Osteoblast (primary cell): ENCODE results near the gene F11R. TPM values are rescaled to one million over a fixed set of nuclear protein-coding genes. Genes with fewer than 3 reads are reported as not detected.

Source experiments
- DNase-seq: peaks from one replicate; pipeline ENCODE4 v3.0.0; 2011; ENCODE audit warnings: low spot score, mixed read lengths; ENCODE audit not compliant: insufficient read length; ENCODE audit errors: missing footprints
- H2AFZ ChIP-seq: 2 replicates; pipeline ENCODE4 v1.6.0; 2011; ENCODE audit warnings: mild to moderate bottlenecking, low read length
- H3K27ac ChIP-seq: 2 replicates; pipeline ENCODE4 v1.5.1; 2011; ENCODE audit warnings: mild to moderate bottlenecking, low read depth, low read length, moderate library complexity
- H3K27me3 ChIP-seq: 2 replicates; pipeline ENCODE4 v1.6.0; 2012; ENCODE audit warnings: mild to moderate bottlenecking, control low read depth, inconsistent platforms, low read length, moderate library complexity; ENCODE audit not compliant: insufficient read depth
- H3K36me3 ChIP-seq: 2 replicates; pipeline ENCODE4 v1.5.1; 2011; ENCODE audit warnings: mild to moderate bottlenecking, low read length, control low read depth, moderate library complexity; ENCODE audit not compliant: insufficient read depth
- H3K4me1 ChIP-seq: 2 replicates; pipeline ENCODE4 v1.5.1; 2011; ENCODE audit warnings: mild to moderate bottlenecking, low read length, control low read depth, moderate library complexity; ENCODE audit not compliant: insufficient read depth
- H3K4me2 ChIP-seq: 2 replicates; pipeline ENCODE4 v1.6.0; 2011; ENCODE audit warnings: mild to moderate bottlenecking, low read length; ENCODE audit not compliant: insufficient read depth
- H3K4me3 ChIP-seq: fragments of 200-600 bp; sonication (generic); 3 replicates; pipeline ENCODE4 v1.5.1; 2012; ENCODE audit warnings: mild to moderate bottlenecking, low read length, inconsistent platforms; ENCODE audit not compliant: insufficient read depth
- H3K79me2 ChIP-seq: 2 replicates; pipeline ENCODE4 v1.6.0; 2012; ENCODE audit warnings: mild to moderate bottlenecking, low read length, control low read depth, inconsistent platforms; ENCODE audit not compliant: insufficient read depth
- H3K9me3 ChIP-seq: 2 replicates; pipeline ENCODE4 v1.5.1; 2011; ENCODE audit warnings: low read depth, low read length, control low read depth
- H4K20me1 ChIP-seq: 2 replicates; pipeline ENCODE4 v1.6.0; 2012; ENCODE audit warnings: mild to moderate bottlenecking, low read length, control low read depth; ENCODE audit not compliant: insufficient read depth
- total RNA-seq: library from RNA; depleted of rRNA; stranded (reverse); fragments of >200 nt; gene quantifications from 2 replicates; pipeline ENCODE4 v1.2.3, GENCODE V29; 2012
- TF ChIP-seq, protein P1 (sequence below): IDR thresholded peaks from 2 replicates; pipeline ENCODE4 v1.5.1; 2011; ENCODE audit warnings: mild to moderate bottlenecking, low read depth, low read length, moderate library complexity; ENCODE audit errors: extremely low read depth

F11R gene
- total RNA-seq, 1 donor = 0.72 TPM

DNA sequence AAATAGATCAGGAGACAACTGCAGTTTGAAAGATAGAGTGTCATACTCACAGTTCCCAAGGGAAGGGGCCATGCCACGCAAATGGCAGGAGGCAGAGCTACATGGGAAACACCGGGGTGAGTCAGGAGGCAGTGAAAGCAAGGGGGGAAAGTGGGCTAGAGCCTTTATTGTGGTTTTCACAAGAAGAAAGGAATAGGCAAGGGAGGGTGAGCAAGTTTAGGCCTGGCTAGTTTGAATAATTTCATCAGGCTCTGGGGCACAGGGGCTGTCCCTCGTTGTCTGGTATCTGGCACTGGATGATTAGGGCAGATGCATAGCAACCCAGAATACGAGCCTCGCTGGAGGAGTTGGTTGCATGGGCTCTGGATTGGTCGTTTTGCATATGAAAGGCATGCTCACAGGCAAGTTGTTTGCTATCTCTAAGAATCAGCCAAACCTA, 49.3 kb downstream of the F11R start:
- Histone ChIP-seq H3K79me2 (no peaks in the 10 kb centered on the region), H3K4me1 (no peaks in the 10 kb centered on the region), H3K27ac (no peak overlapping the region), H3K4me3 (no peak overlapping the region), H3K27me3 (no peaks in the 10 kb centered on the region), H3K9me3 (no peaks in the 10 kb centered on the region), H3K4me2 (no peak overlapping the region), H3K36me3 (no peaks in the 10 kb centered on the region), H2AFZ (no peak overlapping the region), H4K20me1 (no peaks in the 10 kb centered on the region)
- DNase-seq = peak; percentile 17
- TF ChIP-seq, protein P1, sequence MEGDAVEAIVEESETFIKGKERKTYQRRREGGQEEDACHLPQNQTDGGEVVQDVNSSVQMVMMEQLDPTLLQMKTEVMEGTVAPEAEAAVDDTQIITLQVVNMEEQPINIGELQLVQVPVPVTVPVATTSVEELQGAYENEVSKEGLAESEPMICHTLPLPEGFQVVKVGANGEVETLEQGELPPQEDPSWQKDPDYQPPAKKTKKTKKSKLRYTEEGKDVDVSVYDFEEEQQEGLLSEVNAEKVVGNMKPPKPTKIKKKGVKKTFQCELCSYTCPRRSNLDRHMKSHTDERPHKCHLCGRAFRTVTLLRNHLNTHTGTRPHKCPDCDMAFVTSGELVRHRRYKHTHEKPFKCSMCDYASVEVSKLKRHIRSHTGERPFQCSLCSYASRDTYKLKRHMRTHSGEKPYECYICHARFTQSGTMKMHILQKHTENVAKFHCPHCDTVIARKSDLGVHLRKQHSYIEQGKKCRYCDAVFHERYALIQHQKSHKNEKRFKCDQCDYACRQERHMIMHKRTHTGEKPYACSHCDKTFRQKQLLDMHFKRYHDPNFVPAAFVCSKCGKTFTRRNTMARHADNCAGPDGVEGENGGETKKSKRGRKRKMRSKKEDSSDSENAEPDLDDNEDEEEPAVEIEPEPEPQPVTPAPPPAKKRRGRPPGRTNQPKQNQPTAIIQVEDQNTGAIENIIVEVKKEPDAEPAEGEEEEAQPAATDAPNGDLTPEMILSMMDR = no peak

GRCh38 chr1:160963521-160963920, 57.4 kb downstream of the F11R start:
- H3K27ac ChIP-seq = no peak overlapping the region
- H2AFZ ChIP-seq = no peak overlapping the region
- no peaks in the 10 kb centered on the region for H3K36me3 ChIP-seq
- no peak overlapping the region for H3K4me2 ChIP-seq
- no peaks in the 10 kb centered on the region for H4K20me1 ChIP-seq
- H3K79me2 ChIP-seq = no peaks in the 10 kb centered on the region
- H3K9me3 ChIP-seq = no peaks in the 10 kb centered on the region
- no peak overlapping the region for H3K4me3 ChIP-seq
- H3K27me3 ChIP-seq = no peaks in the 10 kb centered on the region
- H3K4me1 ChIP-seq = no peaks in the 10 kb centered on the region
- TF ChIP-seq, protein P1 = no peak
- DNase-seq = no peak

DNA sequence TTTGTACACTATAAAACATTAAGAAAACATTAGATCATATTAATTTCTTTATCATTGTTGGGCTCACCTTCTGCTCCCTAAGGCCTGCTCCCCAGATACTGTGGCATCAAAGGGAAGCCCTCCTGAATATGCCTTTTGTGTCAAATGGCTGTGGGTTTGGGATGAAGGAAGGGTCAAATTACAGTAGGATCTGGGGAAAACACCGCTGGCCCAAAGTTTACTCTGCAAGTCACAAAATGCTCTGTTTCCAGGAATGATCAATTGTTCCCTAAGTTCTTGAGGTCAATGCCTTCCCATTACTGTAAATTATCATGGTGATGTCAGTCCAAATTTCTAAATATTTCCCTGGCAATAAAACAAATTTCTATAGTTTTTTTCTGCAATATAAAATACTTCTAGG, 59.5 kb downstream of the F11R start:
- Histone ChIP-seq H3K9me3 (no peaks in the 10 kb centered on the region), H3K4me3 (no peak overlapping the region), H3K4me2 (no peak overlapping the region), H3K36me3 (no peaks in the 10 kb centered on the region), H4K20me1 (no peaks in the 10 kb centered on the region), H3K79me2 (no peaks in the 10 kb centered on the region), H2AFZ (no peak overlapping the region), H3K27ac (no peak overlapping the region), H3K27me3 (no peaks in the 10 kb centered on the region), H3K4me1 (no peaks in the 10 kb centered on the region)
- TF ChIP-seq, protein P1 = no peak
- no peak for DNase-seq

DNA sequence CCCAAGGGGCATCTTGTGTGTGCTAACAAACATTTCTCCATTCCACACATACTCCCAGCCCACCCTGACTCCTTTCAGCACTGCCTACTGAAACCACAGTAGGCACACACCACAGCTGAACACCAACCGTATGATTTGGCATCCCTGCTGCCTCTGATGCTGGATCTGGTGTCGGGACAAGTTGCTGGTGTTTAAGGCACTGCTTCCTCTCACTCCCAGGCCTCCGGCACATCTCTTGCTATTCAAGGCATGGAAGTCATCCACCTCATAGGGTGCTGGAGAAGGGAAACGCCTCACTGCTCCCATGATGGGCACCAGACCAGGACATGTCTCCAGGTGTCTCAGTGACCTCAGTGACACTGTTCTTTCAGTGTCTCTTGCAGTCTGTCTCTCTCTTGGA, 64.0 kb downstream of the F11R start:
- Histone ChIP-seq H3K9me3 (no peaks in the 10 kb centered on the region), H3K79me2 (no peaks in the 10 kb centered on the region), H3K4me1 (no peaks in the 10 kb centered on the region), H4K20me1 (no peaks in the 10 kb centered on the region), H3K4me3 (no peak overlapping the region), H3K36me3 (no peaks in the 10 kb centered on the region), H3K4me2 (no peak overlapping the region), H2AFZ (no peak overlapping the region), H3K27ac (no peak overlapping the region), H3K27me3 (peaks cover 6% of the 10 kb centered on the region)
- TF ChIP-seq, protein P1 = no peak
- DNase-seq = no peak
